GM23338 (cell line): Measurements from ENCODE around the gene LYRM7. TPM values are rescaled to one million over a fixed set of nuclear protein-coding genes. Genes with fewer than 3 reads are reported as not detected.
A peak's percentile ranks its signal among the peaks of the same experiment; 100 is the strongest.
"Not testable (repeated sequence)": the region's sequence is repeated elsewhere in the genome, so short reads cannot be mapped to it uniquely, and the experiment has no call there.

Experiments used
- ATAC-seq: fragments of 200-7000 bp; cut with Tn5 transposase; 3 replicates; pipeline ENCODE4 v1.9.1; 2020
- DNase-seq: peaks from one replicate; pipeline ENCODE4 v3.0.0-alpha.2; 2015; ENCODE audit warnings: low spot score
- H2AFZ ChIP-seq: fragments of 200-600 bp; sonication (generic); 2 replicates; pipeline ENCODE4 v1.8.0; 2016; ENCODE audit warnings: antibody characterized with exemption, mild to moderate bottlenecking, moderate library complexity
- H3F3A ChIP-seq: fragments of 200-600 bp; sonication (generic); replicated peaks from 2 replicates; pipeline ENCODE4 v1.8.0; 2017; ENCODE audit warnings: antibody characterized with exemption, mixed run types, low read depth
- H3K27ac ChIP-seq: fragments of 200-600 bp; sonication (generic); 2 replicates; pipeline ENCODE4 v1.6.1; 2016; ENCODE audit warnings: low read depth
- H3K27me3 ChIP-seq: fragments of 200-600 bp; sonication (generic); 2 replicates; pipeline ENCODE4 v1.8.0; 2016; ENCODE audit warnings: mild to moderate bottlenecking, mixed run types, moderate library complexity; ENCODE audit not compliant: insufficient read depth
- H3K36me3 ChIP-seq: fragments of 200-600 bp; sonication (generic); 2 replicates; pipeline ENCODE4 v1.8.0; 2016; ENCODE audit warnings: mild to moderate bottlenecking; ENCODE audit not compliant: insufficient read depth
- H3K4me1 ChIP-seq: fragments of 200-600 bp; sonication (generic); 2 replicates; pipeline ENCODE4 v1.8.0; 2016; ENCODE audit warnings: mild to moderate bottlenecking, moderate library complexity; ENCODE audit not compliant: insufficient read depth
- H3K4me2 ChIP-seq: fragments of 200-600 bp; sonication (generic); 2 replicates; pipeline ENCODE4 v1.7.1; 2017; ENCODE audit warnings: mixed run types
- H3K4me3 ChIP-seq: fragments of 200-600 bp; sonication (generic); 2 replicates; pipeline ENCODE4 v1.6.1; 2016; ENCODE audit warnings: mixed run types
- H3K79me2 ChIP-seq: fragments of 200-600 bp; sonication (generic); replicated peaks from 2 replicates; pipeline ENCODE4 v1.8.0; 2017; ENCODE audit warnings: mild to moderate bottlenecking; ENCODE audit not compliant: insufficient read depth
- H3K9me2 ChIP-seq: fragments of 200-600 bp; sonication (generic); 2 replicates; pipeline ENCODE4 v1.8.0; 2017; ENCODE audit not compliant: insufficient read depth
- H4K20me1 ChIP-seq: fragments of 200-600 bp; sonication (generic); replicated peaks from 2 replicates; pipeline ENCODE4 v1.8.0; 2017; ENCODE audit warnings: mild to moderate bottlenecking; ENCODE audit not compliant: insufficient read depth
- H3K27ac Mint-ChIP-seq: 2 replicates; pipeline ENCODE4 v1.8.0; 2020; ENCODE audit warnings: inconsistent platforms, mild to moderate bottlenecking, moderate library complexity, mixed read lengths
- H3K27me3 Mint-ChIP-seq: 3 replicates; pipeline ENCODE4 v1.8.0; 2022; ENCODE audit warnings: low read depth, mild to moderate bottlenecking, moderate library complexity, mixed read lengths, inconsistent platforms; ENCODE audit not compliant: insufficient read depth, poor library complexity
- H3K36me3 Mint-ChIP-seq: 3 replicates; pipeline ENCODE4 v1.8.0; 2021; ENCODE audit warnings: low read depth, mild to moderate bottlenecking, inconsistent platforms, moderate library complexity, mixed read lengths
- H3K4me1 Mint-ChIP-seq: 3 replicates; pipeline ENCODE4 v1.8.0; 2020; ENCODE audit warnings: mild to moderate bottlenecking, inconsistent platforms, mixed read lengths
- H3K4me3 Mint-ChIP-seq: 3 replicates; pipeline ENCODE4 v1.8.0; 2021; ENCODE audit warnings: moderate library complexity, mild to moderate bottlenecking, inconsistent platforms, mixed read lengths
- H3K9me3 Mint-ChIP-seq: 3 replicates; pipeline ENCODE4 v1.8.0; 2020; ENCODE audit warnings: moderate library complexity, mild to moderate bottlenecking, inconsistent platforms, mixed read lengths
- CREB1 ChIP-seq: fragments of 250-450 bp; sonication (Bioruptor Pico); IDR thresholded peaks from 2 replicates; pipeline ENCODE4 v1.5.0; 2020; ENCODE audit warnings: low read depth, mild to moderate bottlenecking, moderate library complexity
- JUNB ChIP-seq: IDR thresholded peaks from one replicate; pipeline ENCODE4 v1.6.1; 2016; ENCODE audit warnings: antibody characterized with exemption; ENCODE audit not compliant: unreplicated experiment
- POLR2AphosphoS5 ChIP-seq: IDR thresholded peaks from 2 replicates; pipeline ENCODE4 v1.6.1; 2016; ENCODE audit warnings: antibody characterized with exemption, low read depth
- ZNF114 ChIP-seq: fragments of 250-450 bp; sonication (Bioruptor Pico); IDR thresholded peaks from 2 replicates; pipeline ENCODE4 v1.5.0; 2020; ENCODE audit warnings: mild to moderate bottlenecking, moderate library complexity
- ZNF462 ChIP-seq: fragments of 250-450 bp; sonication (Bioruptor Pico); IDR thresholded peaks from 2 replicates; pipeline ENCODE4 v1.5.0; 2020; ENCODE audit warnings: mild to moderate bottlenecking, moderate library complexity
- long read RNA-seq: library from polyadenylated mRNA; unstranded; transcript quantifications from one replicate; pipeline ENCODE4 v2.0.0, GENCODE V29; 2020; ENCODE audit not compliant: unreplicated experiment
- polyA plus RNA-seq: library from polyadenylated mRNA; unstranded; fragments of >200 nt; fragmentation: Nextera tagmentation; extraction: Ambion mirVana; gene quantifications from 2 replicates; pipeline ENCODE4 v1.2.1, GENCODE V29; 2016
- total RNA-seq: library from RNA; depleted of rRNA; stranded (reverse); fragments of >200 nt; shearing (Covaris generic); gene quantifications from 2 replicates; pipeline ENCODE4 v1.2.3, GENCODE V29; 2014; rRNA removed
- TF ChIP-seq, protein P1 (sequence below): IDR thresholded peaks from 2 replicates; pipeline ENCODE4 v1.6.1; 2016; ENCODE audit warnings: antibody characterized with exemption

The LYRM7 gene
- total RNA-seq (11.3 and 38.4 TPM in 2 replicates), polyA plus RNA-seq (24.2 and 34.8 TPM in 2 replicates)
- long read RNA-seq, full-length matches to known transcripts, result 10 of 11 reads
- long read RNA-seq, partial matches to known transcripts, result 1 of 11 reads
- long read RNA-seq, other reads (novel, unspliced or antisense), result 0 of 11 reads

GRCh38 chr5:131170540-131171275 is at the start of gene LYRM7:
Gene LYRM7, plus strand, starts transcription at chr5:131170944. Its CDS starts 77 bp downstream, at chr5:131171021.
- peak within 1 kb of the TSS; percentile 52 for H3K27ac ChIP-seq
- peak; percentile 99 for ATAC-seq
- peak within 1 kb of the TSS; percentile 96 for H3K27ac Mint-ChIP-seq

GRCh38 chr5:131127244-131127643 is 43.5 kb upstream of the LYRM7 start:
- ATAC-seq, H3K4me3 ChIP-seq, H3K9me2 ChIP-seq, H3K36me3 ChIP-seq, H2AFZ ChIP-seq, H3K79me2 ChIP-seq, H3K4me1 Mint-ChIP-seq, H3K27me3 Mint-ChIP-seq, DNase-seq, H3F3A ChIP-seq, H3K4me1 ChIP-seq, H3K27ac Mint-ChIP-seq, H3K4me2 ChIP-seq, H3K4me3 Mint-ChIP-seq, H4K20me1 ChIP-seq, H3K27ac ChIP-seq, H3K27me3 ChIP-seq: not testable (repeated sequence)
- Mint-ChIP-seq H3K36me3 (peaks cover 15% of the 10 kb centered on the region; the same call in 2 of the 3 replicates), H3K9me3 (peaks cover 58% of the 10 kb centered on the region)

More at GRCh38 chr5:131170540-131171275, at the start of gene LYRM7:
- peaks cover 5% of the 10 kb centered on the region for H3K4me1 ChIP-seq
- peaks cover 5% of the 10 kb centered on the region; the same call in 1 of the 2 replicates for H3K79me2 ChIP-seq
- H3K36me3 ChIP-seq, result no peaks in the 10 kb centered on the region
- Mint-ChIP-seq H3K9me3 (no peaks in the 10 kb centered on the region), H3K27me3 (peaks cover 8% of the 10 kb centered on the region), H3K4me3 (peak within 1 kb of the TSS; percentile 96), H3K36me3 (no peaks in the 10 kb centered on the region), H3K4me1 (peaks cover 9% of the 10 kb centered on the region)
- H2AFZ ChIP-seq, result peak within 1 kb of the TSS; percentile 80; the same call in 1 of the 2 replicates
- TF ChIP-seq JUNB, result no peak
- TF ChIP-seq, protein P1, sequence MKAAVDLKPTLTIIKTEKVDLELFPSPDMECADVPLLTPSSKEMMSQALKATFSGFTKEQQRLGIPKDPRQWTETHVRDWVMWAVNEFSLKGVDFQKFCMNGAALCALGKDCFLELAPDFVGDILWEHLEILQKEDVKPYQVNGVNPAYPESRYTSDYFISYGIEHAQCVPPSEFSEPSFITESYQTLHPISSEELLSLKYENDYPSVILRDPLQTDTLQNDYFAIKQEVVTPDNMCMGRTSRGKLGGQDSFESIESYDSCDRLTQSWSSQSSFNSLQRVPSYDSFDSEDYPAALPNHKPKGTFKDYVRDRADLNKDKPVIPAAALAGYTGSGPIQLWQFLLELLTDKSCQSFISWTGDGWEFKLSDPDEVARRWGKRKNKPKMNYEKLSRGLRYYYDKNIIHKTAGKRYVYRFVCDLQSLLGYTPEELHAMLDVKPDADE, result peak; percentile 85
- TF ChIP-seq POLR2AphosphoS5, result peak; percentile 80
- peak; percentile 89 for TF ChIP-seq CREB1 (CRISPR knock-in tag)
- no peaks in the 10 kb centered on the region for H3K27me3 ChIP-seq
- H3K4me2 ChIP-seq, result peak within 1 kb of the TSS; percentile 91
- peaks cover 5% of the 10 kb centered on the region; the same call in 1 of the 2 replicates for H4K20me1 ChIP-seq
- peak within 1 kb of the TSS; percentile 76 for H3K4me3 ChIP-seq
- no peaks in the 10 kb centered on the region for H3F3A ChIP-seq
- no peaks in the 10 kb centered on the region for H3K9me2 ChIP-seq
- peak; percentile 100 for DNase-seq

GRCh38 chr5:131129306-131129705 is 41.4 kb upstream of the LYRM7 start:
- H3K4me3 ChIP-seq, result no peak overlapping the region
- H3F3A ChIP-seq, result no peaks in the 10 kb centered on the region
- no peaks in the 10 kb centered on the region for H3K4me1 Mint-ChIP-seq
- no peaks in the 10 kb centered on the region; the same call in 1 of the 2 replicates for H3K9me2 ChIP-seq
- H2AFZ ChIP-seq, result no peak overlapping the region
- H3K9me3 Mint-ChIP-seq, result peaks cover 41% of the 10 kb centered on the region
- H4K20me1 ChIP-seq, result no peaks in the 10 kb centered on the region
- no peaks in the 10 kb centered on the region for H3K79me2 ChIP-seq
- no peaks in the 10 kb centered on the region for H3K27me3 Mint-ChIP-seq
- no peak overlapping the region for H3K27ac ChIP-seq
- no peaks in the 10 kb centered on the region for H3K27me3 ChIP-seq
- peaks cover 9% of the 10 kb centered on the region; the same call in 1 of the 3 replicates for H3K36me3 Mint-ChIP-seq
- H3K27ac Mint-ChIP-seq, result no peak overlapping the region
- ATAC-seq (no peak), DNase-seq (no peak)
- no peak overlapping the region for H3K4me2 ChIP-seq
- H3K36me3 ChIP-seq, result no peaks in the 10 kb centered on the region
- no peak overlapping the region for H3K4me3 Mint-ChIP-seq
- H3K4me1 ChIP-seq, result no peaks in the 10 kb centered on the region
- no peak for TF ChIP-seq ZNF462 (CRISPR knock-in tag)
- TF ChIP-seq ZNF114, result no peak
